A549 (cell line): ENCODE results near the gene TMEM61.

ENCODE experiments used
- BHLHE40 ChIP-seq: IDR thresholded peaks from 2 replicates; pipeline ENCODE4 v1.6.1; 2012; ENCODE audit warnings: low read depth, low read length, inconsistent platforms
- CEBPB ChIP-seq, 2 experiments: fragments of >200 bp in 1 of 2; sonication (Bioruptor Twin) in 1 of 2; formaldehyde crosslinking in 1 of 2; IDR thresholded peaks; 2 replicates each; pipeline ENCODE4 v1.6.1; 2012 to 2016
- CTCF ChIP-seq: fragments of >200 bp; sonication (Bioruptor Twin); formaldehyde crosslinking; IDR thresholded peaks from 3 replicates; pipeline ENCODE4 v1.5.1; 2016
- EP300 ChIP-seq, 2 experiments: fragments of >200 bp; sonication (Bioruptor Twin); formaldehyde crosslinking; IDR thresholded peaks; 2 replicates in 1 of 2; 3 replicates in 1 of 2; pipeline ENCODE4 v1.6.1; 2016 to 2017
- ESRRA ChIP-seq: fragments of 150-350 bp; IDR thresholded peaks from 2 replicates; pipeline ENCODE4 v1.6.1; 2014; ENCODE audit warnings: mild to moderate bottlenecking, low read length, borderline replicate concordance
- MAFK ChIP-seq: fragments of 450-650 bp; IDR thresholded peaks from 2 replicates; pipeline ENCODE4 v1.6.1; 2014; ENCODE audit not compliant: partially characterized antibody
- POLR2A ChIP-seq: IDR thresholded peaks from 2 replicates; pipeline ENCODE4 v1.6.1; 2012; ENCODE audit warnings: mild to moderate bottlenecking, low read length
- POLR2AphosphoS2 ChIP-seq: conservative IDR thresholded peaks from 2 replicates; pipeline ENCODE4 v1.6.1; 2012; ENCODE audit warnings: low read length, improper control_type of control experiment, inconsistent platforms
- SMC3 ChIP-seq: fragments of >200 bp; sonication (Bioruptor Twin); formaldehyde crosslinking; IDR thresholded peaks from 3 replicates; pipeline ENCODE4 v1.6.1; 2018; ENCODE audit warnings: inconsistent platforms
- USF2 ChIP-seq: fragments of 450-650 bp; IDR thresholded peaks from 2 replicates; pipeline ENCODE4 v1.6.1; 2014; ENCODE audit warnings: antibody characterized with exemption
- ZSCAN20 ChIP-seq: fragments of 250-450 bp; sonication (Bioruptor Pico); IDR thresholded peaks from 2 replicates; pipeline ENCODE4 v1.8.0; 2022; ENCODE audit warnings: mild to moderate bottlenecking, moderate library complexity

GRCh38 chr1:55041613-55042012, 61.2 kb downstream of the TMEM61 start:
- TF ChIP-seq CTCF (no peak), ZSCAN20 (CRISPR knock-in tag) (no peak), ESRRA (no peak), SMC3 (no peak), EP300 (IDR thresholded peaks at IDR 0.05) (no peak), POLR2A (no peak), MAFK (no peak), BHLHE40 (no peak), CEBPB (IDR thresholded peaks at IDR 0.05) (no peak), USF2 (no peak), POLR2AphosphoS2 (no peak)
